MM.1S (cell line): ENCODE data around the gene SLC23A2.

Experiments
- DNase-seq: peaks from one replicate; pipeline ENCODE4 v3.0.0-alpha.2; 2015
- H2AFZ ChIP-seq: fragments of 300-600 bp; sonication (generic); 2 replicates; pipeline ENCODE4 v1.6.0; 2016; ENCODE audit warnings: antibody characterized with exemption, low read length
- H3F3A ChIP-seq: fragments of 300-600 bp; sonication (generic); 2 replicates; pipeline ENCODE4 v1.6.1; 2016; ENCODE audit warnings: mild to moderate bottlenecking, antibody characterized with exemption, low read length, moderate library complexity, mixed read lengths; ENCODE audit not compliant: insufficient read depth
- H3K27ac ChIP-seq: fragments of 300-600 bp; sonication (generic); 2 replicates; pipeline ENCODE4 v1.5.1; 2016; ENCODE audit warnings: mild to moderate bottlenecking, low read length
- H3K27me3 ChIP-seq: fragments of 300-600 bp; sonication (generic); replicated peaks from 2 replicates; pipeline ENCODE4 v1.6.0; 2016; ENCODE audit warnings: low read length; ENCODE audit not compliant: insufficient read depth
- H3K36me3 ChIP-seq: fragments of 300-600 bp; sonication (generic); replicated peaks from 2 replicates; pipeline ENCODE4 v1.6.1; 2016; ENCODE audit warnings: mild to moderate bottlenecking, low read length, mixed read lengths; ENCODE audit not compliant: insufficient read depth
- H3K4me1 ChIP-seq: fragments of 300-600 bp; sonication (generic); 2 replicates; pipeline ENCODE4 v1.6.1; 2016; ENCODE audit warnings: low read length, mixed read lengths
- H3K4me2 ChIP-seq: fragments of 300-600 bp; sonication (generic); 2 replicates; pipeline ENCODE4 v1.6.0; 2016; ENCODE audit warnings: low read depth, low read length
- H3K4me3 ChIP-seq: fragments of 300-600 bp; sonication (generic); 2 replicates; pipeline ENCODE4 v1.5.1; 2016; ENCODE audit warnings: low read length, mixed read lengths
- H3K79me2 ChIP-seq: fragments of 300-600 bp; sonication (generic); 2 replicates; pipeline ENCODE4 v1.6.1; 2016; ENCODE audit warnings: mixed run types, low read length, mixed read lengths
- H3K9ac ChIP-seq: fragments of 300-600 bp; sonication (generic); 2 replicates; pipeline ENCODE4 v1.6.1; 2016; ENCODE audit warnings: low read length, mixed read lengths
- H3K9me2 ChIP-seq: fragments of 300-600 bp; sonication (generic); replicated peaks from 2 replicates; pipeline ENCODE4 v1.6.1; 2016; ENCODE audit warnings: mild to moderate bottlenecking, low read length, mixed read lengths; ENCODE audit not compliant: insufficient read depth
- H3K9me3 ChIP-seq: fragments of 300-600 bp; sonication (generic); replicated peaks from 2 replicates; pipeline ENCODE4 v1.6.1; 2016; ENCODE audit warnings: mild to moderate bottlenecking, low read length, mixed read lengths; ENCODE audit not compliant: insufficient read depth
- H4K20me1 ChIP-seq: fragments of 300-600 bp; sonication (generic); 2 replicates; pipeline ENCODE4 v1.6.1; 2016; ENCODE audit warnings: mild to moderate bottlenecking, low read length, moderate library complexity, mixed read lengths; ENCODE audit not compliant: insufficient read depth
- EZH2 ChIP-seq: fragments of 300-600 bp; sonication (generic); optimal IDR thresholded peaks from 2 replicates; pipeline ENCODE3; 2017; ENCODE audit warnings: low read depth, mild to moderate bottlenecking, antibody characterized with exemption, low read length, mixed read lengths
- EZH2phosphoT487 ChIP-seq: fragments of 300-600 bp; sonication (generic); IDR thresholded peaks from 2 replicates; pipeline ENCODE4 v1.6.1; 2018; ENCODE audit warnings: antibody characterized with exemption, low read length
- TF ChIP-seq, protein P1 (sequence below): fragments of 300-600 bp; sonication (generic); IDR thresholded peaks from 2 replicates; pipeline ENCODE4 v1.5.1; 2016; ENCODE audit warnings: antibody characterized with exemption, low read length, mixed read lengths

Gene SLC23A2

GRCh38 chr20:4862661-4863060 is 138.6 kb downstream of the SLC23A2 start:
- no peaks in the 10 kb centered on the region for H3F3A ChIP-seq
- no peak overlapping the region for H3K27ac ChIP-seq
- DNase-seq: no peak
- no peaks in the 10 kb centered on the region for H3K9me2 ChIP-seq
- no peak overlapping the region for H2AFZ ChIP-seq
- H3K9me3 ChIP-seq: no peaks in the 10 kb centered on the region
- no peaks in the 10 kb centered on the region for H3K79me2 ChIP-seq
- H3K9ac ChIP-seq: no peak overlapping the region
- TF ChIP-seq EZH2phosphoT487 (no peak), EZH2 (no peak)
- TF ChIP-seq, protein P1, sequence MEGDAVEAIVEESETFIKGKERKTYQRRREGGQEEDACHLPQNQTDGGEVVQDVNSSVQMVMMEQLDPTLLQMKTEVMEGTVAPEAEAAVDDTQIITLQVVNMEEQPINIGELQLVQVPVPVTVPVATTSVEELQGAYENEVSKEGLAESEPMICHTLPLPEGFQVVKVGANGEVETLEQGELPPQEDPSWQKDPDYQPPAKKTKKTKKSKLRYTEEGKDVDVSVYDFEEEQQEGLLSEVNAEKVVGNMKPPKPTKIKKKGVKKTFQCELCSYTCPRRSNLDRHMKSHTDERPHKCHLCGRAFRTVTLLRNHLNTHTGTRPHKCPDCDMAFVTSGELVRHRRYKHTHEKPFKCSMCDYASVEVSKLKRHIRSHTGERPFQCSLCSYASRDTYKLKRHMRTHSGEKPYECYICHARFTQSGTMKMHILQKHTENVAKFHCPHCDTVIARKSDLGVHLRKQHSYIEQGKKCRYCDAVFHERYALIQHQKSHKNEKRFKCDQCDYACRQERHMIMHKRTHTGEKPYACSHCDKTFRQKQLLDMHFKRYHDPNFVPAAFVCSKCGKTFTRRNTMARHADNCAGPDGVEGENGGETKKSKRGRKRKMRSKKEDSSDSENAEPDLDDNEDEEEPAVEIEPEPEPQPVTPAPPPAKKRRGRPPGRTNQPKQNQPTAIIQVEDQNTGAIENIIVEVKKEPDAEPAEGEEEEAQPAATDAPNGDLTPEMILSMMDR: no peak
- no peaks in the 10 kb centered on the region for H3K27me3 ChIP-seq
- no peak overlapping the region for H3K4me2 ChIP-seq
- no peaks in the 10 kb centered on the region for H3K4me1 ChIP-seq
- H3K36me3 ChIP-seq: no peaks in the 10 kb centered on the region; the same call in 1 of the 2 replicates
- H3K4me3 ChIP-seq: no peak overlapping the region
- no peaks in the 10 kb centered on the region for H4K20me1 ChIP-seq

GRCh38 chr20:4861961-4862360 is 139.3 kb downstream of the SLC23A2 start:
- no peak for DNase-seq
- Histone ChIP-seq H3K9ac (no peak overlapping the region), H3K4me2 (no peak overlapping the region), H3K4me3 (no peak overlapping the region), H2AFZ (no peak overlapping the region), H3K27ac (no peak overlapping the region), H3K9me2 (no peaks in the 10 kb centered on the region), H4K20me1 (no peaks in the 10 kb centered on the region), H3K27me3 (no peaks in the 10 kb centered on the region), H3F3A (no peaks in the 10 kb centered on the region), H3K4me1 (no peaks in the 10 kb centered on the region), H3K36me3 (no peaks in the 10 kb centered on the region; the same call in 1 of the 2 replicates), H3K9me3 (no peaks in the 10 kb centered on the region), H3K79me2 (no peaks in the 10 kb centered on the region)
- no peak for TF ChIP-seq EZH2
- TF ChIP-seq, protein P1: no peak
- TF ChIP-seq EZH2phosphoT487: no peak

DNA sequence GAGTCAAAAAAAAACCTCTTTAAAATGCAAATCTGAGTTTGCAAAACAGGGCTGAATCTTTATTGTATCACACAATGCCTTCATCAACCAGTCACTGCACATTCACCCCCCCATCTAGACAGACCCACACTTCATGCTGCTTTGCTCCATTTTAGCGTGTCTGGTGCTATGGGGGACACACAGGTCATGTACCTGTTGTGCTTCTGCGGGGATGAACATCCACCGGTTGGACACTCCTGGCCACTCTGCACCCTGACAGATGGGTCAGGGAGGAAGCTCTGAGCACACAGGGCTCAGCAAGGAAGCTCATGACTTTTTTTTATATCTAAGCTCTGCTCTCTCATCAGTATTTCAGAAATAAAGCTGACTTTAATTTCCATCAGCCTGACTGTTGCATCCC is 143.3 kb downstream of the SLC23A2 start:
- H3K4me2 ChIP-seq: no peak overlapping the region
- H3K9ac ChIP-seq: no peak overlapping the region
- H3K4me1 ChIP-seq: no peaks in the 10 kb centered on the region
- H3K36me3 ChIP-seq: no peaks in the 10 kb centered on the region; the same call in 1 of the 2 replicates
- H3K79me2 ChIP-seq: no peaks in the 10 kb centered on the region
- no peak overlapping the region for H3K4me3 ChIP-seq
- no peaks in the 10 kb centered on the region for H3F3A ChIP-seq
- H4K20me1 ChIP-seq: no peaks in the 10 kb centered on the region
- H3K9me2 ChIP-seq: no peaks in the 10 kb centered on the region
- no peak overlapping the region for H3K27ac ChIP-seq
- no peak overlapping the region for H2AFZ ChIP-seq
- H3K9me3 ChIP-seq: no peaks in the 10 kb centered on the region
- no peak for DNase-seq
- TF ChIP-seq EZH2 (no peak), EZH2phosphoT487 (no peak)
- TF ChIP-seq, protein P1: no peak
- H3K27me3 ChIP-seq: no peaks in the 10 kb centered on the region
